A673 (cell line): ENCODE data around the gene STRIP1.

ENCODE experiments used
- EZH2 ChIP-seq: fragments of 200-600 bp; sonication (generic); IDR thresholded peaks from 2 replicates; pipeline ENCODE4 v1.6.1; 2017; ENCODE audit warnings: borderline replicate concordance, low read depth, mild to moderate bottlenecking, mixed read lengths, antibody characterized with exemption, low read length; ENCODE audit not compliant: poor library complexity, severe bottlenecking
- TF ChIP-seq, protein P1 (sequence below): fragments of 300-800, 200-600 bp; sonication (generic); conservative IDR thresholded peaks from 2 replicates; pipeline ENCODE4 v1.5.1; 2017; ENCODE audit warnings: low read depth, mild to moderate bottlenecking, antibody characterized with exemption, low read length, moderate library complexity, mixed read lengths

DNA sequence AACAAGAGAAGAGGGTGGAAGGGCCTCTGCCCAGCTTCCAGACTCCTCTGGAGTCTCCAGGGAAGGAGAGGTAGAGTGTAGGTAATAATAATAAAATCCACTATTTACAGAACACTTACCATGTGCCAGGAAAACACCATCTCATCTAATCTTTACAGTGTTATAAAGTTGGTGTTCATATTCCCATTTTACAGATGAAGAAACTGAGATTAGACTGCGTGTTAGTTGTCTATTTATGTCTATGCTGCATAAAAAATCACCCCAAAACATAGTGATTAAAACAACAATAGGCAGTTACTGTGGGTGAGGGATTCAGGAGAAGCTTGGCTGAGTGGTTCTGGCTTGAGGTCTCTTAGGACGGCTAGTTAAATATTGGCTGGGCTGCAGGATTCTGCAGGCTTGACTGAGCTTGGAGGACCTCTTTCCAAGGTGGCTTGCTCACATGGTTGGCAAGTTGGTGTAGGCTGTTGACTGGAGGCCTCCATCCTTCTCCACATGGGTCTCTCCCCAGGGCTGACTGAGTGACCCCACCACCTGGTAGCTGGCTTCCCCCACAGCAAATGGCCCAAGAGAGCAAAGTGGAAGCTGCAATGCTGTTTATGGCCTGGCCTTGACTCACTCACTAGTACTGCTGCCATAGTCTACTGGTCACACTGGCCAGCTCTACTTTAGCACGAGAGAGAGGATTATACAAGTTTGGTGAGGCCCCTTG, 42.5 kb downstream of the STRIP1 start:
- TF ChIP-seq, protein P1, sequence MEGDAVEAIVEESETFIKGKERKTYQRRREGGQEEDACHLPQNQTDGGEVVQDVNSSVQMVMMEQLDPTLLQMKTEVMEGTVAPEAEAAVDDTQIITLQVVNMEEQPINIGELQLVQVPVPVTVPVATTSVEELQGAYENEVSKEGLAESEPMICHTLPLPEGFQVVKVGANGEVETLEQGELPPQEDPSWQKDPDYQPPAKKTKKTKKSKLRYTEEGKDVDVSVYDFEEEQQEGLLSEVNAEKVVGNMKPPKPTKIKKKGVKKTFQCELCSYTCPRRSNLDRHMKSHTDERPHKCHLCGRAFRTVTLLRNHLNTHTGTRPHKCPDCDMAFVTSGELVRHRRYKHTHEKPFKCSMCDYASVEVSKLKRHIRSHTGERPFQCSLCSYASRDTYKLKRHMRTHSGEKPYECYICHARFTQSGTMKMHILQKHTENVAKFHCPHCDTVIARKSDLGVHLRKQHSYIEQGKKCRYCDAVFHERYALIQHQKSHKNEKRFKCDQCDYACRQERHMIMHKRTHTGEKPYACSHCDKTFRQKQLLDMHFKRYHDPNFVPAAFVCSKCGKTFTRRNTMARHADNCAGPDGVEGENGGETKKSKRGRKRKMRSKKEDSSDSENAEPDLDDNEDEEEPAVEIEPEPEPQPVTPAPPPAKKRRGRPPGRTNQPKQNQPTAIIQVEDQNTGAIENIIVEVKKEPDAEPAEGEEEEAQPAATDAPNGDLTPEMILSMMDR = no peak
- TF ChIP-seq EZH2 = no peak
